Measurements from ENCODE around the gene PTEN. TPM values are rescaled to one million over a fixed set of nuclear protein-coding genes. Genes with fewer than 3 reads are reported as not detected.
A peak's percentile ranks its signal among the peaks of the same experiment; 100 is the strongest.
"Not testable (repeated sequence)": the region's sequence is repeated elsewhere in the genome, so short reads cannot be mapped to it uniquely, and the experiment has no call there.

Gene PTEN
- total RNA-seq, 2 experiments from 2014 or later, result 30.4 to 34.9 TPM

DNA sequence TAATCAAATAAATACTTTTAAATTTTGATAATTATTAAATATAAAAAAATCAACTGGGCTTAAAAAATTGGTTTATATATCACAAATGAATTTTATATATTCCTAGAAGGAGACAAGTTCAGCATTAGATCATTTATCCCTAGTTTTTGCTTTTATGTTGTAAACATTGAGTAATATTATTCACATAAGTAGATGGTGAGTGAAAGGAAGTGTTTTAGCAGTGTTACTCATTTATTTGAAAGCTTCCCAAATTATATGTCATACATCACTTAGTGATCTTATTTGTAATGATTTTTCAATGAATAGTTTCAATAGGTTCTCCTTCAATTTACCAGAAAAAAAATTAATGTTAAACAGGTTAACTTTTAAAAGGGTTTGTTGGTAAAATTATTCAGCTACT lies 15.9 kb upstream of the PTEN start:
- Mint-ChIP-seq H3K9me3 (no peaks in the 10 kb centered on the region), H3K4me1 (ENCODE audit: low read depth) (peaks cover 4% of the 10 kb centered on the region), H3K27me3 (ENCODE audit: low read depth) (no peaks in the 10 kb centered on the region), H3K36me3 (ENCODE audit: low read depth) (no peaks in the 10 kb centered on the region), H3K4me3 (no peak overlapping the region), H3K27ac (no peak overlapping the region)
- no peak for DNase-seq
- intact Hi-C loops (cut with micrococcal nuclease), result no loop called here
- CTCF ChIA-PET, result interaction anchor here (1.2 kb wide), 1 partner anchor 612 kb away, joined by 3 read pairs; no protein-coding TSS in a partner anchor

DNA sequence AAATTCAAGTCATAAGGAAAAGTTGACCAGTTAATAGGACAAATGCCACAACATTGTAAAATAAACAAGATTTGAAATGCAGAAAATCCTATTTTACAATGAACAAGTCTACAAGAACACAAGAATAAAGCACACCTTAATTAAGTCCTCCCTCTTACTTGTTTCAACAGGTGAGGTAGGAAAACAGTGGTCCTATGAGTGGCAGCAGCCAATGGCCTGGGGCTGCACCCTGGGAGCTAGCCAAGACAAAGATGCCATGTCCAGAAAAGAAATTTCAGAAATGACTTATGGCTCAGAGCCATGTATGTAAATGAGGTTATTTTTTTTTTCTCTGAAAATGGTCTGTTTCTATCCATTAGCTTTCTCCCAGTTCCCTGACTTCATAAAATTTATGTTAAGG lies 14.4 kb upstream of the PTEN start:
- intact Hi-C loops (cut with micrococcal nuclease), result no loop called here
- Mint-ChIP-seq H3K9me3 (no peaks in the 10 kb centered on the region), H3K27ac (no peak overlapping the region), H3K27me3 (ENCODE audit: low read depth) (no peaks in the 10 kb centered on the region), H3K4me3 (no peak overlapping the region), H3K36me3 (ENCODE audit: low read depth) (no peaks in the 10 kb centered on the region), H3K4me1 (ENCODE audit: low read depth) (peaks cover 4% of the 10 kb centered on the region)
- CTCF ChIA-PET, result interaction anchor here (0.6 to 3.3 kb wide), 2 partner anchors 265 to 471 kb away, joined by 3 to 9 read pairs; no protein-coding TSS in a partner anchor
- no peak for DNase-seq

DNA sequence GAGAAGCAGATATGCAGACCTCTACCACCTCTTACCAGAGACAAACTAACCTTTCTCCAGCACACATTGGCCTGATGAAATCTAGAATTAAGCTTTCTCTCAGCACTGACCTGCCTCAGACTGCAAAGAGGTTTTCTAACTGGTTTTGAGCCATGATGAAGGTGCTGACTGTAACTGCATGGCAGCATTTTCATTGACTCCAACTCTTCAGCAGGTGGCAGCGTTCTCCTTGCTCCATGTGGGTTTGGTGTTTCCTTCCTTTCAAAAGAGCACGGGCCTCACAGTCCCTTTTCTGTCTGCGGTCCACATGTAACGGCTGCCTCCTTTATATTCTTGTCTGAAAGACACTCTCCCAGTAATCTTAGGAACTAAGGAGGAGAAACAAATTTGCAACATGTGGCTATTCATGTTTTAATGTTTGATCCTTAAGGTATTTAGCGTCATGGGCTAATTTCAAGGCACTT lies 12.7 kb upstream of the PTEN start:
- Mint-ChIP-seq H3K4me3 (no peak overlapping the region), H3K36me3 (ENCODE audit: low read depth) (no peaks in the 10 kb centered on the region), H3K27ac (no peak overlapping the region), H3K9me3 (no peaks in the 10 kb centered on the region), H3K4me1 (ENCODE audit: low read depth) (peaks cover 4% of the 10 kb centered on the region), H3K27me3 (ENCODE audit: low read depth) (no peaks in the 10 kb centered on the region)
- intact Hi-C loops (cut with micrococcal nuclease), result loop anchor here (1.0 kb wide), 2 partner anchors 539 to 703 kb away; no protein-coding TSS in a partner anchor
- DNase-seq, result peak; percentile 71
- CTCF ChIA-PET, result interaction anchor here (0.5 to 3.3 kb wide), 10 partner anchors 8 to 705 kb away, joined by 3 to 15 read pairs (median 4); no protein-coding TSS in a partner anchor

DNA sequence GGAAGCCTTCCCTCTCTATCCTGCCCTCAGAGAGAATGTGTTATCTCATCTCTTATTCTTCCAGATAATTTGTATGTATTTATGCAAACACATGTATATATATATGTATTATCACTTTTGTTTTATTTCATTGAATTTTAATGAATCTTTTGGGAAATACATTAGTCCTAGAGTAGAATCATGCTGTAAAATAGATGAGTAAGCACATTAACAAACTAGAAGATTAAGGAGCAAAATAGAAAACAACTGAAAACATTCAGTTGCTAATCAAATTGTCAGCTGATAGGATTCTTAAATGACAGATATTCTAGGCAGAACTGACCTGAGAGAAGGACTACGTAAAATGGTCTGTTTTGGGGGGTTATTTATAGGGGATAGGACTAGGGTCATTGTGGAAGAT lies 11.3 kb upstream of the PTEN start:
- no peak for DNase-seq
- Mint-ChIP-seq H3K27me3 (ENCODE audit: low read depth) (no peaks in the 10 kb centered on the region), H3K4me1 (ENCODE audit: low read depth) (peaks cover 4% of the 10 kb centered on the region), H3K9me3 (no peaks in the 10 kb centered on the region), H3K36me3 (ENCODE audit: low read depth) (no peaks in the 10 kb centered on the region), H3K27ac (no peak overlapping the region), H3K4me3 (no peak overlapping the region)
- intact Hi-C loops (cut with micrococcal nuclease), result no loop called here
- CTCF ChIA-PET, result interaction anchor here (1.1 to 3.3 kb wide), 5 partner anchors 118 to 703 kb away, joined by 3 to 15 read pairs (median 5); no protein-coding TSS in a partner anchor

DNA sequence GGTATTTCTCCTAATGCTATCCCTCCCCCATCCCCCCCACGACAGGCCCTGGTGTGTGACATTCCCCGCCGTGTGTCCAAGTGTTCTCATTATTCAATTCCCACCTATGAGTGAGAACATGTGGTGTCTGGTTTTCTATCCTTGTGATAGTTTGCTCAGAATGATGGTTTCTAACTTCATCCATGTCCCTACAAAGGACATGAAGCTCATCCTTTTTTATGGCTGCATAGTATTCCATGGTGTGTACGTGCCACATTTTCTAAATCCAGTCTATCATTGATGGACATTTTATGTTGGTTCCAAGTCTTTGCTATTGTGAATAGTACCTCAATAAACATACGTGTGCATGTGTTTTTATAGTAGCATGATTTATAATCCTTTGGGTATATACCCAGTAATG lies 8.2 kb upstream of the PTEN start:
- H3K27me3 Mint-ChIP-seq (ENCODE audit: low read depth); H3K4me1 Mint-ChIP-seq (ENCODE audit: low read depth); intact Hi-C loops (cut with micrococcal nuclease); H3K9me3 Mint-ChIP-seq; DNase-seq; H3K27ac Mint-ChIP-seq; H3K4me3 Mint-ChIP-seq; H3K36me3 Mint-ChIP-seq (ENCODE audit: low read depth): not testable (repeated sequence)
- CTCF ChIA-PET, result interaction anchor here (0.7 kb wide), 1 partner anchor 14 kb away, joined by 3 read pairs; no protein-coding TSS in a partner anchor

GRCh38 chr10:87855665-87856064 lies 7.8 kb upstream of the PTEN start:
- H3K36me3 Mint-ChIP-seq (ENCODE audit: low read depth); CTCF ChIA-PET; DNase-seq; H3K9me3 Mint-ChIP-seq; H3K4me3 Mint-ChIP-seq; H3K27me3 Mint-ChIP-seq (ENCODE audit: low read depth); H3K4me1 Mint-ChIP-seq (ENCODE audit: low read depth); H3K27ac Mint-ChIP-seq; intact Hi-C loops (cut with micrococcal nuclease): not testable (repeated sequence)

- Mint-ChIP-seq H3K4me1 (ENCODE audit: low read depth) (peaks cover 19% of the 10 kb centered on the region), H3K4me3 (no peak overlapping the region), H3K27me3 (ENCODE audit: low read depth) (peaks cover 3% of the 10 kb centered on the region), H3K9me3 (no peaks in the 10 kb centered on the region), H3K27ac (no peak overlapping the region), H3K36me3 (ENCODE audit: low read depth) (peaks cover 4% of the 10 kb centered on the region)
- intact Hi-C loops (cut with micrococcal nuclease), result loop anchor here (2.0 to 5.0 kb wide), 8 partner anchors 167 to 1022 kb away; partner anchors contain the start of genes PAPSS2 and STAMBPL1
- peak; percentile 51 for DNase-seq
- CTCF ChIA-PET, result interaction anchor here (0.6 to 3.6 kb wide), 12 partner anchors 10 to 692 kb away, joined by 3 to 18 read pairs (median 5); no protein-coding TSS in a partner anchor
Measured at GRCh38 chr10:87860156-87860795, 3.1 kb upstream of the PTEN start.

DNA sequence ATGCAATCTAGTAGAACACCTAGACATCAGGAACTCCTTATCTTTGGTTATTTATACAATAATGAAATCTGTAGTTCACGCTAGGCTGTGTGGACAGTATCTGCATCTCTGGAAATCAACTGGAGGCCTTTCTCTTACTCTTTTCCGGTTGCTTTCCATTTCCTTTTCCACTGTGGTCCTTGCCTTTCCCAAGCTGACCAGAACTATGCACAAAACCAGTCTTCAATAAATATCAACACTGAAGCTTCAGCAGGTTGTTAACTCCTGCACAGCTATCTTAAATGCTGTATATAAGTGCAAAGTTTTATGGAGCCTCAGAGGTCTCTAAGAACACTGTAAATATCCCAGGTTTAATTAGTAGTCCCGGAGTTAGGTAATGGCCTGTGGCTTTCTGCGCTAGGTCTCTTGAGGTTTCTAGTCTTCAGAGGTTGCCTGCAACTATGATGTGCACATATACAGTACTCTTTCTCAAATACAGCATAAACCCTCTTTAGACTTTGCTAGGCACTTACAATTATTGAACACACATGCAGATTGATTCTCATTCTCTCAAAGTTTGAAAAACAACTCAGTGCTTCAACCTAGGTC lies 2.5 kb upstream of the PTEN start:
- no peaks in the 10 kb centered on the region for H3K9me3 Mint-ChIP-seq
- peaks cover 26% of the 10 kb centered on the region for H3K4me1 Mint-ChIP-seq (ENCODE audit: low read depth)
- peaks cover 5% of the 10 kb centered on the region for H3K36me3 Mint-ChIP-seq (ENCODE audit: low read depth)
- H3K27me3 Mint-ChIP-seq (ENCODE audit: low read depth), result peaks cover 3% of the 10 kb centered on the region
- DNase-seq, result no peak
- intact Hi-C loops (cut with micrococcal nuclease), result loop anchor here (1.0 to 5.0 kb wide), 9 partner anchors 166 to 1021 kb away; partner anchors contain the start of genes PAPSS2 and STAMBPL1
- H3K4me3 Mint-ChIP-seq, result peak overlapping the region; percentile 96
- no peak overlapping the region for H3K27ac Mint-ChIP-seq
- CTCF ChIA-PET, result interaction anchor here (0.6 to 3.6 kb wide), 14 partner anchors 41 to 691 kb away, joined by 3 to 14 read pairs (median 4); no protein-coding TSS in a partner anchor

- no peaks in the 10 kb centered on the region for H3K9me3 Mint-ChIP-seq
- intact Hi-C loops (cut with micrococcal nuclease), result loop anchor here (1.0 to 5.0 kb wide), 9 partner anchors 166 to 1021 kb away; partner anchors contain the start of genes PAPSS2 and STAMBPL1
- H3K4me1 Mint-ChIP-seq (ENCODE audit: low read depth), result peaks cover 29% of the 10 kb centered on the region
- CTCF ChIA-PET, result interaction anchor here (0.7 to 3.6 kb wide), 8 partner anchors 42 to 527 kb away, joined by 3 to 14 read pairs (median 5); no protein-coding TSS in a partner anchor
- peak overlapping the region; percentile 96 for H3K4me3 Mint-ChIP-seq
- peaks cover 3% of the 10 kb centered on the region for H3K27me3 Mint-ChIP-seq (ENCODE audit: low read depth)
- H3K27ac Mint-ChIP-seq, result peak overlapping the region; percentile 95
- H3K36me3 Mint-ChIP-seq (ENCODE audit: low read depth), result peaks cover 5% of the 10 kb centered on the region
- peak; percentile 50 for DNase-seq
Measured at GRCh38 chr10:87861566-87861952, 1.9 kb upstream of the PTEN start.

- peaks cover 3% of the 10 kb centered on the region for H3K27me3 Mint-ChIP-seq (ENCODE audit: low read depth)
- DNase-seq, result peak; percentile 95
- CTCF ChIA-PET, result interaction anchor here (0.6 to 3.6 kb wide), 10 partner anchors 30 to 530 kb away, joined by 3 to 14 read pairs (median 4); no protein-coding TSS in a partner anchor
- peaks cover 33% of the 10 kb centered on the region for H3K4me1 Mint-ChIP-seq (ENCODE audit: low read depth)
- H3K4me3 Mint-ChIP-seq, result peak overlapping the region; percentile 96
- intact Hi-C loops (cut with micrococcal nuclease), result loop anchor here (1.0 to 5.0 kb wide), 14 partner anchors 44 to 1020 kb away; partner anchors contain the start of genes ATAD1, PAPSS2 and STAMBPL1
- H3K9me3 Mint-ChIP-seq, result no peaks in the 10 kb centered on the region
- H3K27ac Mint-ChIP-seq, result peak overlapping the region; percentile 95
- peaks cover 8% of the 10 kb centered on the region for H3K36me3 Mint-ChIP-seq (ENCODE audit: low read depth)
Measured at GRCh38 chr10:87861953-87862678, 1.3 kb upstream of the PTEN start.

GRCh38 chr10:87862679-87863052 lies 759 bp upstream of the PTEN start:
- intact Hi-C loops (cut with micrococcal nuclease), result loop anchor here (1.0 to 5.0 kb wide), 11 partner anchors 44 to 1020 kb away; partner anchors contain the start of genes ATAD1, PAPSS2 and STAMBPL1
- Mint-ChIP-seq H3K9me3 (no peaks in the 10 kb centered on the region), H3K4me1 (ENCODE audit: low read depth) (peaks cover 37% of the 10 kb centered on the region), H3K27me3 (ENCODE audit: low read depth) (peaks cover 3% of the 10 kb centered on the region), H3K27ac (peak overlapping the region; percentile 95), H3K36me3 (ENCODE audit: low read depth) (peaks cover 8% of the 10 kb centered on the region), H3K4me3 (peak overlapping the region; percentile 96)
- CTCF ChIA-PET, result interaction anchor here (0.6 to 3.6 kb wide), 7 partner anchors 30 to 529 kb away, joined by 3 to 14 read pairs (median 4); no protein-coding TSS in a partner anchor
- peak; percentile 79 for DNase-seq

Measured in activated naive CD4-positive, alpha-beta T cell treated with anti-CD3 and anti-CD28 coated beads for 36 hours (primary cell).